Choroid plexus epithelial cell (primary cell): Measurements from ENCODE around the gene PXDC1.

Experiments used
- DNase-seq: peaks from one replicate; pipeline ENCODE4 v3.0.0-alpha.2; 2010; ENCODE audit warnings: low read depth
- H3K4me3 ChIP-seq: 2 replicates; pipeline ENCODE4 v1.5.1; 2011; ENCODE audit warnings: low read depth, mild to moderate bottlenecking, control low read depth, low read length, moderate library complexity
- CTCF ChIP-seq: conservative IDR thresholded peaks from 2 replicates; pipeline ENCODE4 v1.5.1; 2011; ENCODE audit warnings: low read depth, mild to moderate bottlenecking, control low read depth, inconsistent platforms, low read length, moderate library complexity

The PXDC1 gene

GRCh38 chr6:3739311-3739897, 12.1 kb downstream of the PXDC1 start:
- TF ChIP-seq CTCF, result no peak
- no peak for DNase-seq
- H3K4me3 ChIP-seq, result no peak overlapping the region

GRCh38 chr6:3738381-3739131, 13.0 kb downstream of the PXDC1 start:
- no peak overlapping the region for H3K4me3 ChIP-seq
- DNase-seq, result no peak
- TF ChIP-seq CTCF, result no peak

- DNase-seq, result no peak
- H3K4me3 ChIP-seq, result no peak overlapping the region
- TF ChIP-seq CTCF, result no peak
These were observed 13.7 kb downstream of the PXDC1 start for GRCh38 chr6:3737831-3738210.

- DNase-seq, result no peak
- H3K4me3 ChIP-seq, result no peak overlapping the region
- TF ChIP-seq CTCF, result no peak
These were observed 14.2 kb downstream of the PXDC1 start for GRCh38 chr6:3737149-3737830.

GRCh38 chr6:3735029-3735605, 16.4 kb downstream of the PXDC1 start:
- DNase-seq, result no peak

GRCh38 chr6:3734023-3734422, 17.5 kb downstream of the PXDC1 start:
- no peak overlapping the region for H3K4me3 ChIP-seq
- no peak for DNase-seq
- TF ChIP-seq CTCF, result no peak

More at GRCh38 chr6:3735029-3735605, 16.4 kb downstream of the PXDC1 start:
- no peak for TF ChIP-seq CTCF
- H3K4me3 ChIP-seq, result no peak overlapping the region
